Uterus (tissue), 4 donors: ENCODE data around the gene CELF2. TPM values are rescaled to one million over a fixed set of nuclear protein-coding genes. Genes with fewer than 3 reads are reported as not detected.

Experiments used
- DNase-seq, 2 donors: peaks; one replicate each; pipeline ENCODE4 v3.0.0-alpha.2; 2019 to 2020
- H3K27ac ChIP-seq, 2 donors: fragments of 200-600 bp; sonication (generic); 1 replicate in 1 of 2; 2 replicates in 1 of 2; pipeline ENCODE4 v1.5.1; 2016 to 2018
- H3K27me3 ChIP-seq, 2 donors: fragments of 200-600 bp; sonication (generic); one replicate each; pipeline ENCODE4 v1.5.1; 2018 to 2019; ENCODE audit warnings: control low read depth in 1 of 2
- H3K36me3 ChIP-seq, 2 donors: fragments of 200-600 bp; sonication (generic); one replicate each; pipeline ENCODE4 v1.5.1; 2019; ENCODE audit warnings: control low read depth in 1 of 2
- H3K4me1 ChIP-seq, 2 donors: fragments of 200-600 bp; sonication (generic); one replicate each; pipeline ENCODE4 v1.5.1; 2018 to 2019; ENCODE audit warnings: control low read depth in 1 of 2
- H3K4me3 ChIP-seq, 2 donors: fragments of 200-600 bp; sonication (generic); 1 replicate in 1 of 2; 2 replicates in 1 of 2; pipeline ENCODE4 v1.5.1; 2018 to 2019; ENCODE audit warnings: mild to moderate bottlenecking in 1 of 2
- H3K9me3 ChIP-seq, 2 donors: fragments of 200-600 bp; sonication (generic); one replicate each; pipeline ENCODE4 v1.5.1; 2019; ENCODE audit warnings: control low read depth in 1 of 2
- CTCF ChIP-seq, 4 experiments: fragments of 200-600 bp in 2 of 4; fragments of 450-650 bp in 2 of 4; sonication (generic) in 2 of 4; IDR thresholded peaks; one replicate each; pipeline ENCODE4 v1.5.1; 2016 to 2019; ENCODE audit warnings: antibody characterized with exemption in 4 of 4, mild to moderate bottlenecking in 2 of 4, moderate library complexity in 1 of 4
- POLR2A ChIP-seq, 2 donors: fragments of 450-650 bp; IDR thresholded peaks; one replicate each; pipeline ENCODE4 v1.6.1; 2016; ENCODE audit warnings: antibody characterized with exemption in 2 of 2, mild to moderate bottlenecking in 1 of 2, moderate library complexity in 1 of 2
- intact Hi-C: fragments of 100-400 bp; cut with DNase I; formaldehyde crosslinking; loops from one replicate; pipeline ENCODE4 v1.15.1; 2023; ENCODE audit warnings: low total_unique reads
- total RNA-seq, 4 donors: library from RNA; depleted of rRNA in 3 of 4; stranded (reverse); fragments of >200 nt in 3 of 4; gene quantifications; one replicate each; pipeline versions ENCODE4 v1.1.0 to v1.2.4, GENCODE V29; 2014 to 2023
- donor health status: DM: yes; HTN: yes; CAD: no.

The CELF2 gene
- total RNA-seq, 4 donors from 2014 or later, result 12.8 to 59.2 (median 44.0) TPM

DNA sequence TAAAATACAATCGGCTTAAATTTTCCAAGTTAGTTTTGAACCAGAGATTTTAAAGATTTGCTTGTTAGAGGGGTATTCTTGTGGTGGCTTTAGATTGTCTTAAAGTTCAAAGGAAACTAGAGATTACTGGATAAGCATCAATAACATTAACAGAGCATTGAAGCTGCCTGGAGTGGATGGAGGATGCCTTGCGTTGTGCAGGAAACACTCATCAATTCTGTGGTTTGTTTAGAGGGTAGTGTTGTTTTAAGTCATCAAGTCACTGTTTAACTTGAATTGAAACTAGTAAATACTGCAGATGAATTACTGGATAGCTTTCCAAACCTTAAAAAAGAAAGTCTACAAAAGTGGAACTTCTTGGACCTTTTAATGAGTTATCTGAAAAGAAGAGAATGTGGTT is 218.6 kb downstream of the CELF2 start:
- Histone ChIP-seq H3K4me3 (no peak overlapping the region), H3K27ac (no peak overlapping the region), H3K36me3 (no peaks in the 10 kb centered on the region), H3K9me3 (no peaks in the 10 kb centered on the region), H3K4me1 (no peaks in the 10 kb centered on the region), H3K27me3 (no peaks in the 10 kb centered on the region)
- intact Hi-C loops, result no loop called here
- no peak for DNase-seq
- TF ChIP-seq POLR2A (IDR thresholded peaks at IDR 0.05) (no peak), CTCF (IDR thresholded peaks at IDR 0.05) (no peak)

DNA sequence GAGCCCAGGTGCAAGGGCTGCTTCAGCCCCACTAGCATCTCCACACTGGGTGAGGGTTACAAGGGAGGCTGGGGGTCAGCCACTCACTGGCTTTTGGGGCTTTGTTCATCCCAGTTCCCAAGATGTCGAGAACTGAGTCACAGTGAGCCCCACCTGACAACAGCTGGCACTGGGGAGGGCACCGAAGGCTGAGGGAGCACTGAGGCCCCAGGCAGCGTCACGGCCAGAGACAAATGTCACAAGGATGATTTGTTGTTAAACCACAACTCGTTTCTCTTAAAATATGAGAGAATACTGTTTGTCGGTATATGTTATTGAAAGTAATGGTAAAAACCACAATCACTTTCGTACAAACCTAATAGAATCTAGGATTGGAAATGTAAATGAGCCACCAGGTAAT is 219.9 kb downstream of the CELF2 start:
- Histone ChIP-seq H3K36me3 (no peaks in the 10 kb centered on the region), H3K4me1 (no peaks in the 10 kb centered on the region), H3K9me3 (no peaks in the 10 kb centered on the region), H3K4me3 (no peak overlapping the region), H3K27ac (no peak overlapping the region), H3K27me3 (no peaks in the 10 kb centered on the region)
- intact Hi-C loops, result no loop called here
- TF ChIP-seq CTCF (IDR thresholded peaks at IDR 0.05) (no peak), POLR2A (IDR thresholded peaks at IDR 0.05) (no peak)
- no peak for DNase-seq

GRCh38 chr10:11238893-11239292 is 221.2 kb downstream of the CELF2 start:
- no peak for DNase-seq
- no peak overlapping the region for H3K27ac ChIP-seq
- no peak overlapping the region for H3K4me3 ChIP-seq
- no peaks in the 10 kb centered on the region for H3K9me3 ChIP-seq
- no peaks in the 10 kb centered on the region for H3K27me3 ChIP-seq
- TF ChIP-seq POLR2A (IDR thresholded peaks at IDR 0.05) (no peak), CTCF (IDR thresholded peaks at IDR 0.05) (no peak)
- no peaks in the 10 kb centered on the region for H3K4me1 ChIP-seq
- H3K36me3 ChIP-seq, result no peaks in the 10 kb centered on the region
- intact Hi-C loops, result no loop called here

DNA sequence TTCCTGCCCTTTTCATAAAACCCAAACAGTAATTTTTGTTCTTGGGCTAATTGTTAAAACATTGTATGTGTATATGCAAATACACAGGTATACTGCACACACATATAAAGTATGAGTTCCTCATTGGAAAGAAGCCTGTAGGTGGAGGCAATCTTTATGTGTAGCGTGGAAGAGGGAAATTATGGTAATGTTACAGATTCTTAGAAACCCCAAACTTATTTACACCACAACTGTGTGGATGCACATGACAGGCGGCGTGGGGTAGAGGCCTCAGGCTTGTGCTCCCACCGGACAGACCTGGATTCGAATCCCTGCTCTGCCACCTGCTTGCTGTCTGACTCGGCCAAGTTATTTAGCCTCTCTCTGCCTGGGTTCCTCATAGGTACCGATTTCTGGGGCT is 223.0 kb downstream of the CELF2 start:
- Histone ChIP-seq H3K9me3 (no peaks in the 10 kb centered on the region), H3K4me3 (no peak overlapping the region), H3K36me3 (no peaks in the 10 kb centered on the region), H3K4me1 (no peaks in the 10 kb centered on the region), H3K27ac (no peak overlapping the region), H3K27me3 (no peaks in the 10 kb centered on the region)
- intact Hi-C loops, result no loop called here
- no peak for DNase-seq
- TF ChIP-seq CTCF (IDR thresholded peaks at IDR 0.05), result no peak
- TF ChIP-seq POLR2A (IDR thresholded peaks at IDR 0.05), result no peak

GRCh38 chr10:11242443-11243387 is 225.0 kb downstream of the CELF2 start:
- intact Hi-C loops, result no loop called here
- Histone ChIP-seq H3K4me1 (no peaks in the 10 kb centered on the region), H3K27me3 (no peaks in the 10 kb centered on the region), H3K9me3 (no peaks in the 10 kb centered on the region), H3K36me3 (no peaks in the 10 kb centered on the region), H3K4me3 (no peak overlapping the region), H3K27ac (no peak overlapping the region)
- no peak for TF ChIP-seq POLR2A (IDR thresholded peaks at IDR 0.05)
- no peak for TF ChIP-seq CTCF (IDR thresholded peaks at IDR 0.05)
- DNase-seq, result no peak
